Caco-2 (cell line): ENCODE data around the gene HES3. TPM values are rescaled to one million over a fixed set of nuclear protein-coding genes. Genes with fewer than 3 reads are reported as not detected.

Experiments
- BruUV-seq: library from RNA; stranded (reverse); fragments of 400-500 nt; replicated peaks from 2 replicates; lab custom pipeline; 2021; lab: Mats Ljungman, UMichigan
- CTCF ChIA-PET: fragments of 300-600 bp; sonication (Branson Sonifier 250); formaldehyde crosslinking; loops from one replicate; lab custom pipeline; 2022; ENCODE audit warnings: antibody characterized with exemption; lab: Charles Lee
- POLR2A ChIA-PET: fragments of 300-600 bp; sonication (Branson Sonifier 250); formaldehyde crosslinking; loops from one replicate; lab custom pipeline; 2022; ENCODE audit warnings: antibody characterized with exemption; lab: Charles Lee
- DNase-seq, 2 experiments: peaks; one replicate each; pipeline versions ENCODE4 v3.0.0 to v3.0.0-alpha.2; 2020 to 2022
- H3K27me3 ChIP-seq: replicated peaks from 2 replicates; pipeline ENCODE4 v1.6.0; 2011; ENCODE audit warnings: low read length; ENCODE audit not compliant: control insufficient read depth, insufficient read depth
- H3K36me3 ChIP-seq: 2 replicates; pipeline ENCODE4 v1.5.1; 2011; ENCODE audit warnings: low read length; ENCODE audit not compliant: control insufficient read depth, insufficient read depth
- H3K4me1 ChIP-seq: fragments of 250-450 bp; sonication (Bioruptor Pico); 2 replicates; pipeline ENCODE4 v1.5.1; 2020; ENCODE audit warnings: mild to moderate bottlenecking
- H3K4me3 ChIP-seq: 2 replicates; pipeline ENCODE4 v1.5.1; 2011; ENCODE audit warnings: low read depth, mild to moderate bottlenecking, control low read depth, low read length
- H3K9me3 ChIP-seq: fragments of 250-450 bp; sonication (Bioruptor Pico); 2 replicates; pipeline ENCODE4 v1.5.1; 2020; ENCODE audit warnings: mild to moderate bottlenecking, moderate library complexity
- H3K27ac Mint-ChIP-seq: one replicate; pipeline ENCODE4 v1.8.0; 2022; ENCODE audit warnings: mixed read lengths; ENCODE audit not compliant: unreplicated experiment
- H3K27me3 Mint-ChIP-seq: one replicate; pipeline ENCODE4 v1.8.0; 2022; ENCODE audit warnings: mixed read lengths; ENCODE audit not compliant: insufficient read depth, unreplicated experiment
- H3K36me3 Mint-ChIP-seq: one replicate; pipeline ENCODE4 v1.8.0; 2022; ENCODE audit warnings: mild to moderate bottlenecking, mixed read lengths; ENCODE audit not compliant: insufficient read depth, unreplicated experiment
- H3K4me1 Mint-ChIP-seq: one replicate; pipeline ENCODE4 v1.8.0; 2022; ENCODE audit warnings: low read depth, mixed read lengths; ENCODE audit not compliant: unreplicated experiment
- H3K4me3 Mint-ChIP-seq: one replicate; pipeline ENCODE4 v1.8.0; 2022; ENCODE audit warnings: mild to moderate bottlenecking, moderate library complexity, mixed read lengths; ENCODE audit not compliant: unreplicated experiment
- H3K9me3 Mint-ChIP-seq: one replicate; pipeline ENCODE4 v1.8.0; 2022; ENCODE audit warnings: mixed read lengths; ENCODE audit not compliant: unreplicated experiment
- intact Hi-C: fragments of 100-400 bp; cut with micrococcal nuclease; formaldehyde crosslinking; loops from one replicate; pipeline ENCODE4 v1.10.0; 2022; ENCODE audit not compliant: unreplicated experiment
- total RNA-seq: library from RNA; stranded (reverse); gene quantifications from 2 replicates; pipeline ENCODE4 v1.2.3, GENCODE V29; 2022
- TF ChIP-seq, protein P1 (sequence below), 2 experiments: fragments of 200-600 bp in 1 of 2; IDR thresholded peaks; 1 replicate in 1 of 2; 2 replicates in 1 of 2; pipeline versions ENCODE4 v1.5.1 to v1.8.0; 2011 to 2022; ENCODE audit warnings: antibody characterized with exemption in 1 of 2, control low read depth in 1 of 2, inconsistent platforms in 1 of 2, low read depth in 1 of 2, low read length in 1 of 2, mild to moderate bottlenecking in 1 of 2, moderate library complexity in 1 of 2; ENCODE audit not compliant: insufficient read depth in 1 of 2, severe bottlenecking in 1 of 2, unreplicated experiment in 1 of 2

HES3 gene
- total RNA-seq, 1 experiment from 2014 or later: not detected

DNA sequence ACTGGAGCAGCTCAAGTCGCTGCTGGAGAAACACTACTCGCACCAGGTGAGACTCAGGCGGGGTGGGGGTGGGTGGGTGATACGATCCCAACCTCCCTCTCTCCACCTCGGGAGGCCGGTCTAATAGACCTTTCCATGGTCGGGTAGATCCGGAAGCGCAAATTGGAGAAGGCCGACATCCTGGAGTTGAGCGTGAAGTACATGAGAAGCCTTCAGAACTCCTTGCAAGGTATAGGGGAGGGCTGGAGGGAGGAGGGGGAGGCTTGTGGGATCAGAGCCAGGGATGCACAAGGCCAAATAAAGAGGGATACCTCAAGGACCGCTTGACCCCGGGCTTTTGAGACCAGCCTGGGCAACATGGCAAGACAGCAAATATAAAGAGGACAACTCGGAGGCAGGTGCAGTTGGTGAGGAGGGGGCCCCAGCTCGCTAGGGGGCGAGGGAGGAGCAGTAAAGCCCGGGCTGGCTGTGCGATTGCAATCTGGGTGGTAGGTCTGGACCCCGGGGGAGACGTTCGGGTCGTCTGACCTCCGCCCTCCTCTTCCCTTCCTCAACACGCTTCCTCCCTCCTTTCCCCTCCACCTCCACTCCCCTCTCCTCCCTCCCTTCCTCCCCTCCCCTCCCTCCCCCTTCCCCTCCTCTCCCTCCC lies 546 bp downstream of the HES3 start:
- CTCF ChIA-PET: interaction anchor here (0.6 to 1.7 kb wide), 17 partner anchors 38 to 727 kb away, joined by 3 to 15 read pairs (median 4); partner anchors contain the start of genes ACOT7 and RNF207
- Mint-ChIP-seq H3K27me3 (peaks cover 7% of the 10 kb centered on the region), H3K36me3 (peaks cover 5% of the 10 kb centered on the region), H3K27ac (no peak overlapping the region), H3K4me1 (peaks cover 5% of the 10 kb centered on the region), H3K4me3 (no peak overlapping the region), H3K9me3 (no peaks in the 10 kb centered on the region)
- Histone ChIP-seq H3K27me3 (no peaks in the 10 kb centered on the region), H3K4me1 (0 out of 2 replicates have a peak, but pooled peaks cover 14% of the 10 kb centered on the region), H3K9me3 (no peaks in the 10 kb centered on the region), H3K4me3 (no peak overlapping the region), H3K36me3 (no peaks in the 10 kb centered on the region)
- DNase-seq: no peak
- TF ChIP-seq, protein P1, sequence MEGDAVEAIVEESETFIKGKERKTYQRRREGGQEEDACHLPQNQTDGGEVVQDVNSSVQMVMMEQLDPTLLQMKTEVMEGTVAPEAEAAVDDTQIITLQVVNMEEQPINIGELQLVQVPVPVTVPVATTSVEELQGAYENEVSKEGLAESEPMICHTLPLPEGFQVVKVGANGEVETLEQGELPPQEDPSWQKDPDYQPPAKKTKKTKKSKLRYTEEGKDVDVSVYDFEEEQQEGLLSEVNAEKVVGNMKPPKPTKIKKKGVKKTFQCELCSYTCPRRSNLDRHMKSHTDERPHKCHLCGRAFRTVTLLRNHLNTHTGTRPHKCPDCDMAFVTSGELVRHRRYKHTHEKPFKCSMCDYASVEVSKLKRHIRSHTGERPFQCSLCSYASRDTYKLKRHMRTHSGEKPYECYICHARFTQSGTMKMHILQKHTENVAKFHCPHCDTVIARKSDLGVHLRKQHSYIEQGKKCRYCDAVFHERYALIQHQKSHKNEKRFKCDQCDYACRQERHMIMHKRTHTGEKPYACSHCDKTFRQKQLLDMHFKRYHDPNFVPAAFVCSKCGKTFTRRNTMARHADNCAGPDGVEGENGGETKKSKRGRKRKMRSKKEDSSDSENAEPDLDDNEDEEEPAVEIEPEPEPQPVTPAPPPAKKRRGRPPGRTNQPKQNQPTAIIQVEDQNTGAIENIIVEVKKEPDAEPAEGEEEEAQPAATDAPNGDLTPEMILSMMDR (IDR thresholded peaks at IDR 0.05; ENCODE audit: insufficient read depth in 1 of 2, low read depth in 1 of 2, low read length in 1 of 2, severe bottlenecking in 1 of 2, unreplicated experiment in 1 of 2): no peak
- no TSS peak for BruUV-seq
- POLR2A ChIA-PET: interaction anchor here (1.0 kb wide), 1 partner anchor 9 kb away, joined by 4 read pairs; the partner anchor contains the start of gene ICMT
- intact Hi-C loops: loop anchor here (2.0 to 5.0 kb wide), 2 partner anchors 136 to 248 kb away; partner anchors contain the start of gene PLEKHG5

DNA sequence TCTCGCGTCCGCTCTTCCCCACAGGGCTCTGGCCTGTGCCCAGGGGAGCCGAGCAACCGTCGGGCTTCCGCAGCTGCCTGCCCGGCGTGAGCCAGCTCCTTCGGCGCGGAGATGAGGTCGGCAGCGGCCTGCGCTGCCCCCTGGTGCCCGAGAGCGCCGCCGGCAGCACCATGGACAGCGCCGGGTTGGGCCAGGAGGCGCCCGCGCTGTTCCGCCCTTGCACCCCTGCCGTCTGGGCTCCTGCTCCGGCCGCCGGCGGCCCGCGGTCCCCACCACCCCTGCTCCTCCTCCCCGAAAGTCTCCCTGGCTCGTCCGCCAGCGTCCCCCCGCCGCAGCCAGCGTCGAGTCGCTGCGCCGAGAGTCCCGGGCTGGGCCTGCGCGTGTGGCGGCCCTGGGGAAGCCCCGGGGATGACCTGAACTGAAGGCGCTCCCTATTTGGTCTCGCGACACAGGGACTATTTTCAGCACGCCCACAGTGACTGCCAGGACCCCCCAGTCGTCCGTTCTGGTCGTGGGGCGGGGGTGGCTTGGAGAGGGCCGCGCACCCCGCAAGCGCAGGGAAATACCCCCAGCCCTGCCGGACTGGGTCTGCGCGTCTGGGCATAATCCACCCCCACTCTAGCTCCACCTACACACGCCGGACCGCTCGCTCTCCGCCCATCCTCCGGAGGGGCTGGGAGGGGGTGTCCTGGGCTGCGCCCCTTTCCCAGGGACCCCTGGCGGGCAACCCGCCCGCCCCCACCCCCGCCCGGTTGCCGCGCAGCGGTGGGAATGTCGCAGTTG lies 1.3 kb downstream of the HES3 start:
- no peaks in the 10 kb centered on the region for H3K36me3 ChIP-seq
- no peaks in the 10 kb centered on the region for H3K9me3 Mint-ChIP-seq
- 0 out of 2 replicates have a peak, but pooled peaks cover 10% of the 10 kb centered on the region for H3K4me1 ChIP-seq
- H3K4me1 Mint-ChIP-seq: peaks cover 5% of the 10 kb centered on the region
- H3K4me3 Mint-ChIP-seq: peak overlapping the region; percentile 62
- intact Hi-C loops: loop anchor here (2.0 to 5.0 kb wide), 2 partner anchors 136 to 247 kb away; partner anchors contain the start of gene PLEKHG5
- peaks cover 5% of the 10 kb centered on the region for H3K36me3 Mint-ChIP-seq
- no peak overlapping the region for H3K27ac Mint-ChIP-seq
- H3K27me3 Mint-ChIP-seq: peaks cover 7% of the 10 kb centered on the region
- CTCF ChIA-PET: interaction anchor here (0.6 to 1.7 kb wide), 22 partner anchors 11 to 726 kb away, joined by 3 to 15 read pairs (median 4); partner anchors contain the start of genes ACOT7 and RNF207
- peak; percentile 65 to 86 for DNase-seq
- H3K9me3 ChIP-seq: no peaks in the 10 kb centered on the region
- POLR2A ChIA-PET: interaction anchor here (0.6 to 1.0 kb wide), 2 partner anchors 9 to 160 kb away, joined by 4 to 10 read pairs; partner anchors contain the start of gene ICMT
- no peaks in the 10 kb centered on the region for H3K27me3 ChIP-seq
- peak overlapping the region; percentile 36 for H3K4me3 ChIP-seq
- BruUV-seq: no TSS peak
- TF ChIP-seq, protein P1 (IDR thresholded peaks at IDR 0.05; ENCODE audit: insufficient read depth in 1 of 2, low read depth in 1 of 2, low read length in 1 of 2, severe bottlenecking in 1 of 2, unreplicated experiment in 1 of 2): peak; percentile 66 to 88
